ENCODE results near the gene ADAMTS17.

GRCh38 chr15:100269831-100270230, 71.9 kb downstream of the ADAMTS17 start:
- TF ChIP-seq POLR2A (IDR thresholded peaks at IDR 0.05; ENCODE audit: low read length) (no peak), GATA1 (IDR thresholded peaks at IDR 0.05; ENCODE audit: low read depth, low read length) (no peak)
